ENCODE data around the gene GANC. TPM values are rescaled to one million over a fixed set of nuclear protein-coding genes. Genes with fewer than 3 reads are reported as not detected.
"Not testable (repeated sequence)": the region's sequence is repeated elsewhere in the genome, so short reads cannot be mapped to it uniquely, and the experiment has no call there.

GANC gene
- total RNA-seq, 1 donor from 2014 or later: 122 TPM

GRCh38 chr15:42289166-42289565, 16.2 kb downstream of the GANC start:
- H3K27ac ChIP-seq: no peak overlapping the region
- no peaks in the 10 kb centered on the region for H3K9me3 ChIP-seq
- H3K36me3 ChIP-seq: peaks cover 73% of the 10 kb centered on the region
- intact Hi-C loops (cut with DNase I): no loop called here
- H3K4me3 ChIP-seq: no peak overlapping the region
- H3K27me3 ChIP-seq (ENCODE audit: low read depth): no peaks in the 10 kb centered on the region
- peaks cover 12% of the 10 kb centered on the region for H3K4me1 ChIP-seq
- no peak for DNase-seq
- TF ChIP-seq CTCF (IDR thresholded peaks at IDR 0.05): no peak
- no peak for ATAC-seq

- H3K9me3 ChIP-seq; intact Hi-C loops (cut with DNase I); H3K4me1 ChIP-seq; H3K27me3 ChIP-seq (ENCODE audit: low read depth); H3K4me3 ChIP-seq: not testable (repeated sequence)
- DNase-seq (peak; percentile 70), ATAC-seq (peak; percentile 78 to 81)
- peaks cover 39% of the 10 kb centered on the region for H3K36me3 ChIP-seq
- H3K27ac ChIP-seq: peak overlapping the region; percentile 8
Observed at GRCh38 chr15:42301004-42301403, 28.0 kb downstream of the GANC start.

- Histone ChIP-seq H3K36me3 (peaks cover 58% of the 10 kb centered on the region), H3K27ac (no peak overlapping the region), H3K9me3 (peaks cover 3% of the 10 kb centered on the region), H3K4me3 (no peak overlapping the region), H3K4me1 (no peaks in the 10 kb centered on the region), H3K27me3 (ENCODE audit: low read depth) (no peaks in the 10 kb centered on the region)
- no peak for DNase-seq
- TF ChIP-seq CTCF (IDR thresholded peaks at IDR 0.05): no peak
- intact Hi-C loops (cut with DNase I): no loop called here
- ATAC-seq: no peak
Observed at GRCh38 chr15:42306681-42307080, 33.7 kb downstream of the GANC start.

GRCh38 chr15:42313463-42313862, 40.5 kb downstream of the GANC start:
- ATAC-seq (peak in 1 of 2 donors; percentile 29), DNase-seq (no peak)
- H3K27ac ChIP-seq: no peak overlapping the region
- intact Hi-C loops (cut with DNase I): no loop called here
- peaks cover 60% of the 10 kb centered on the region for H3K36me3 ChIP-seq
- no peak for TF ChIP-seq CTCF (IDR thresholded peaks at IDR 0.05)
- H3K4me1 ChIP-seq: no peaks in the 10 kb centered on the region
- no peak overlapping the region for H3K4me3 ChIP-seq
- no peaks in the 10 kb centered on the region for H3K27me3 ChIP-seq (ENCODE audit: low read depth)
- H3K9me3 ChIP-seq: no peaks in the 10 kb centered on the region

- no peak for ATAC-seq
- TF ChIP-seq CTCF (IDR thresholded peaks at IDR 0.05): no peak
- H3K27ac ChIP-seq: no peak overlapping the region
- intact Hi-C loops (cut with DNase I): no loop called here
- no peak for DNase-seq
- no peaks in the 10 kb centered on the region for H3K27me3 ChIP-seq (ENCODE audit: low read depth)
- H3K36me3 ChIP-seq: peaks cover 47% of the 10 kb centered on the region
- H3K4me3 ChIP-seq: no peak overlapping the region
- H3K4me1 ChIP-seq: no peaks in the 10 kb centered on the region
- no peaks in the 10 kb centered on the region for H3K9me3 ChIP-seq
Observed at GRCh38 chr15:42314818-42315217, 41.8 kb downstream of the GANC start.

- no peak overlapping the region for H3K27ac ChIP-seq
- TF ChIP-seq CTCF (IDR thresholded peaks at IDR 0.05): no peak
- no peak overlapping the region for H3K4me3 ChIP-seq
- ATAC-seq (no peak), DNase-seq (no peak)
- H3K27me3 ChIP-seq (ENCODE audit: low read depth): no peaks in the 10 kb centered on the region
- no peaks in the 10 kb centered on the region for H3K4me1 ChIP-seq
- intact Hi-C loops (cut with DNase I): no loop called here
- no peaks in the 10 kb centered on the region for H3K9me3 ChIP-seq
- peaks cover 40% of the 10 kb centered on the region for H3K36me3 ChIP-seq
Observed at GRCh38 chr15:42315521-42315920, 42.5 kb downstream of the GANC start.

GRCh38 chr15:42316282-42316805, 43.3 kb downstream of the GANC start:
- H3K4me3 ChIP-seq; H3K4me1 ChIP-seq; H3K27me3 ChIP-seq (ENCODE audit: low read depth); H3K9me3 ChIP-seq; intact Hi-C loops (cut with DNase I); H3K27ac ChIP-seq; DNase-seq: not testable (repeated sequence)
- H3K36me3 ChIP-seq: peaks cover 35% of the 10 kb centered on the region
- ATAC-seq: peak; percentile 28 to 37

Measured in lower lobe of right lung (tissue), 2 donors.